Sigmoid colon (tissue), 7 donors: ENCODE results near the gene SGPP1. TPM values are rescaled to one million over a fixed set of nuclear protein-coding genes. Genes with fewer than 3 reads are reported as not detected.

Source experiments
- polyA plus RNA-seq, 3 donors: library from polyadenylated mRNA; stranded (reverse); fragments of 200-250 nt; gene quantifications; one replicate each; pipeline ENCODE4 v1.2.3, GENCODE V29; 2013
- small RNA-seq, 3 donors: library from RNA; depleted of rRNA; stranded (forward); fragments of <200 nt; gene quantifications; one replicate each; pipeline ENCODE3, GENCODE V24; 2016
- total RNA-seq, 4 donors: library from RNA; depleted of rRNA; stranded (reverse); fragments of >200 nt; gene quantifications; one replicate each; pipeline ENCODE4 v1.1.0, GENCODE V29; 2016
- donor health status: healthy with polysubstance abuse.
- donor health status: Bipolar disorder and iron deficiency.
- donor health status: healthy.

Gene SGPP1
- total and polyA plus RNA-seq, 7 donors = 2.4 to 20.9 (median 18.2) TPM

Small RNA genes lying within 50 kb of the gene (small RNA-seq; reads per million reads assigned to genes)
- 0 reads per million in 3 donors for gene AL161670.1
- gene RF00012 = 0 reads per million in 3 donors
- 0 reads per million in 3 donors for gene RNU7-116P

Other genes with a start within 250 kb of the SGPP1 start
- 10 to 100 TPM; 23.7 to 28.9 (median 25.4) TPM for gene PPP2R5E, start 184.7 kb downstream of the SGPP1 start, total RNA-seq
- 10 to 100 TPM; 10.8 to 14.5 (median 13.2) TPM for gene PPP2R5E, start 184.7 kb downstream of the SGPP1 start, polyA plus RNA-seq
- 1 to 10 TPM; 5.0 to 10.0 (median 7.9) TPM for gene WDR89, start 86.2 kb downstream of the SGPP1 start, total RNA-seq
- 1 to 10 TPM; 5.5 to 8.8 (median 6.0) TPM for gene WDR89, start 86.2 kb downstream of the SGPP1 start, polyA plus RNA-seq
- gene SYNE2, start 124.9 kb upstream of the SGPP1 start, total RNA-seq = 10 to 100 TPM; 40.7 to 70.6 (median 56.2) TPM
- 10 to 100 TPM; 25.8 to 66.9 (median 45.1) TPM for gene SYNE2, start 124.9 kb upstream of the SGPP1 start, polyA plus RNA-seq